Prostate gland (tissue), 2 donors: ENCODE results near the gene TUBB6.

Experiments
- CTCF ChIP-seq, 4 experiments: fragments of 200-600 bp in 2 of 4; fragments of 450-650 bp in 2 of 4; sonication (generic) in 2 of 4; IDR thresholded peaks; 1 replicate in 3 of 4; 2 replicates in 1 of 4; pipeline ENCODE4 v1.5.1; 2016 to 2019; ENCODE audit warnings: antibody characterized with exemption in 4 of 4, mild to moderate bottlenecking in 2 of 4, moderate library complexity in 2 of 4
- POLR2AphosphoS5 ChIP-seq: sonication (generic); formaldehyde crosslinking; IDR thresholded peaks from one replicate; pipeline ENCODE4 v1.6.1; 2017; ENCODE audit warnings: antibody characterized with exemption

GRCh38 chr18:12347895-12348294 is 39.9 kb downstream of the TUBB6 start:
- TF ChIP-seq CTCF (IDR thresholded peaks at IDR 0.05) (no peak), POLR2AphosphoS5 (no peak)
